ENCODE results near the gene OR10G3.
"Not testable (repeated sequence)": the region's sequence is repeated elsewhere in the genome, so short reads cannot be mapped to it uniquely, and the experiment has no call there.

OR10G3 gene, protein sequence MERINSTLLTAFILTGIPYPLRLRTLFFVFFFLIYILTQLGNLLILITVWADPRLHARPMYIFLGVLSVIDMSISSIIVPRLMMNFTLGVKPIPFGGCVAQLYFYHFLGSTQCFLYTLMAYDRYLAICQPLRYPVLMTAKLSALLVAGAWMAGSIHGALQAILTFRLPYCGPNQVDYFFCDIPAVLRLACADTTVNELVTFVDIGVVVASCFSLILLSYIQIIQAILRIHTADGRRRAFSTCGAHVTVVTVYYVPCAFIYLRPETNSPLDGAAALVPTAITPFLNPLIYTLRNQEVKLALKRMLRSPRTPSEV

DNA sequence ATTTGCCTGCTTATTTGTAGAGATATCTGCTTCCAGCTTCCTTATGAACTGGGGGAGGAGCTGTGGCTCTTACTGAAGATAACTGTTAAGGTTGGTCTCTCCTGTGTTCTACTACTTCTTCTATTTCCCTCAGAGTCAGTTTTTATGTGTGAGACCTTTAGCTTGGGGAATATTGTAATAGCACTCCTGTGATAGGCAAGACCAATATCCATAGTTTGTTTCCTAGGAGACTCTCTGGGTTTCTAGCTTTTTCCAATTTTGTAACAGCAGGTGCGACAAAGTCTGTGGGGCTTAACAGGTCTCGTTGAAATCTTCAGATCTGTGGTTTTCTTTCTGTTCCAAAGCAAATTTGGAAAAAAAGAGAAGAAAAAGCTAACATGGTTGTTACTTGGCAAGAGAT is at the start of gene OR10G3:
OR10G3 (minus strand) TSS at position 101 of the 400 bp plus-strand sequence. CDS start 9,332 bp downstream, outside the sequence.
- DNase-seq: no peak

DNA sequence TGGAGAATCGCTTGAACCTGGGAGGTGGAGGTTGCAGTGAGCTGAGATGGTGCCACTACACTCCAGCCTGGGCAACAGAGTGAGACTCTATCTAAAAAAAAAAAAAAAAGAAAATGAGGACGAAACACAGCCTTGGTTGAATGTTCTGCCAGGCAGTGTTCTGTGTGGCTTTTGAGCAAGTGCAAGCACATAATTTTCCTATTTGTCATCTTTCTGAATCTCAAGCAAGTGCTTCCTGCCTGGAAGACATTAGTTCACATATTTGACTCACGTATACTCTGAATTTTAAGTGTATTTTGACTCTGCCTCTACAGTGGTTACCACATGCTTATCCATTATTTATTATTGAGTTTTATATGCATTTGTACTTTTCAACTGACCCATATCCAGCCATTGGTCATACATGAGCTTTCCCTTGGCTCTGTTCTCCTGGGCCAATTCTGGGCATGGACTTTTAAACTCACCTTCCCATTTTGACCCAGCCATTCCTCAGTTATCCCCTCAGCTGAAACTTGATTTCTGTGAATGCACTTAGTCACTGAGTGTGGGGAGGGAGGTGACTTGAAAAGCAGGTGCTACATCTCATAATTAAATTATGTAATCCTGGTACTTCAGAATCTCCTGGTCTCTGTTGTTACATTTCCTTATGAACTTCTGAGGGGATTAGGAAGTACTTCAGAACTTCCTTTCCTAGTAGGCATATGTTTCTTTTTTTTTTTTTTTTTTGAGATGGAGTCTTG is 46.8 kb upstream of the OR10G3 start:
- no peak for DNase-seq

DNA sequence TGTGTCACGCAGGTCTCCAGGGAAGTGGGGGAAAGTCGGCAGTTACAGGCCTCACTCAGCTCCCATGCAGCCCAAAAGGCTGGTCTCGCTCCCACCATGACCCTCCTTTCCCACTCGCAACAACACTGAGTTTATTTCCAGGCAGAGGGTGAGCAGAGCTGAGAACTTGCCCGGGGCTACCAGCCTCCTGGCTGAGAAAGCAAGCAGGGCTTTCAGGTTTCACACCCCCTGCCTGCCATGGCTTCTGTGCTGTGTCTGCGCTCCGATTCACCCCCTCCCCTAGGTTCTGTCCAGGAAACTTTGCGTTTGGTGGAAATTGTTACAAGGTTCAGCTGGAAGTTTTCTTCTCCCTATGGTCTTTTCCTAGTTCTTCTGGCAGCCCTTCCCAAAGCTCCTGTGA is 37.7 kb upstream of the OR10G3 start:
- DNase-seq: no peak

DNA sequence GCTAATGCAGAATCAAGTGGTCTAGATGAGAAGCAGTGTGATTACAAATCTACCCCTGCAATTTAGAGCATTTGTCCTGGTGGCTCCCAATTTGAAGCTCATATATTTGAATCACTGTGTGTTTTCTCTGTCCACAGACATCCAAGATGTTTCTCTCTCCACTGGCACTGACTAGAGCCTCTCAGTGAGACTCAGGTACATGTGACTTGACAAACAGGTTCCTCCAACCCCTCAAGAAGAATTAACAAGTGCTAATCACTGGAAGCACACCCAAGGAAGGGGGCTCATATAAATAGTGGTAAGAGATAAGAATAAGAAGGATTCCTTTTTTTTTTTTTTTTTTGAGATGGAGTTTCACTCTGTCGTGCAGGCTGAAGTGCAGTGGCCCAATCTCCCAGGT is 34.4 kb upstream of the OR10G3 start:
- no peak for DNase-seq

GRCh38 chr14:21612324-21612723 is 32.4 kb upstream of the OR10G3 start:
- DNase-seq: no peak

DNA sequence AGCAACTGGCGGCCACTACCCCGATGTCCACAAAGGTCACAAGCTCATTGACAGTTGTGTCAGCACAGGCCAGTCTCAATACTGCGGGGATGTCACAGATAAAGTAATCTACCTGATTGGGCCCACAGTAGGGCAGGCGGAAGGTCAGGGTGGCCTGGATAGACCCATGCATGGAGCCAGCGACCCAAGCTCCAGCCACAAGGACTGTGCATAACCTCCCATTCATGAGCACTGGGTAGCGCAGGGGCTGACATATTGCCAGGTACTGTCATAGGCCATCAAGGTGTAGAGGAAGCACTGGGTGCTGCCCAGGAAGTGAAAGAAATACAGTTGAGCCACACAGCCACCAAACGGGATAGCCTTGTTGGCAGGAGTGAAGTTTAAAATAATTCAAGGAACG is 22.3 kb upstream of the OR10G3 start:
- DNase-seq: not testable (repeated sequence)

DNA sequence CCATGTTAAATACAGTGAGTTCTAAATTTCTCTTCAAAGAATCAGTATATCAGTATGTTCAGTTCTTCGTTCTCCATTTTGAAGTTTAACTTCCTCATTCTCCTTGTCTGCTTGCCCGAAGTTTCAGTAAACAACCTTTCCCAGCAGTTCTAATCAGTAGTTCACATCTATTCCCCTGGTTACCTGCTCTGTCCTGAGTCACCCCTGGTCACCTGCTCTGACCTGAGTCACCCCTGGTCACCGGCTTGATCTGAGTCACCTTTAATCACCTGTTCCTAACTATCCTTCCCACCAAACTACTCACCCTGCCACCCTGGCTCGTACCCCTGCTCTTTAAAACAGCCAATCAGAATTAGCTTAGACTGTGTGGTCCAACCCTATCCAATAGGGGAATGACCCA is 9.4 kb upstream of the OR10G3 start:
- DNase-seq: no peak

- DNase-seq: no peak
Observed at GRCh38 chr14:21575661-21576060, 4.2 kb downstream of the OR10G3 start.

- no peak for DNase-seq
Observed at GRCh38 chr14:21572604-21573003, 7.3 kb downstream of the OR10G3 start.

- no peak for DNase-seq
Observed at GRCh38 chr14:21558703-21559170, 21.1 kb downstream of the OR10G3 start.

- DNase-seq: peak; percentile 18
Observed at GRCh38 chr14:21557084-21557901, 22.6 kb downstream of the OR10G3 start.

DNA sequence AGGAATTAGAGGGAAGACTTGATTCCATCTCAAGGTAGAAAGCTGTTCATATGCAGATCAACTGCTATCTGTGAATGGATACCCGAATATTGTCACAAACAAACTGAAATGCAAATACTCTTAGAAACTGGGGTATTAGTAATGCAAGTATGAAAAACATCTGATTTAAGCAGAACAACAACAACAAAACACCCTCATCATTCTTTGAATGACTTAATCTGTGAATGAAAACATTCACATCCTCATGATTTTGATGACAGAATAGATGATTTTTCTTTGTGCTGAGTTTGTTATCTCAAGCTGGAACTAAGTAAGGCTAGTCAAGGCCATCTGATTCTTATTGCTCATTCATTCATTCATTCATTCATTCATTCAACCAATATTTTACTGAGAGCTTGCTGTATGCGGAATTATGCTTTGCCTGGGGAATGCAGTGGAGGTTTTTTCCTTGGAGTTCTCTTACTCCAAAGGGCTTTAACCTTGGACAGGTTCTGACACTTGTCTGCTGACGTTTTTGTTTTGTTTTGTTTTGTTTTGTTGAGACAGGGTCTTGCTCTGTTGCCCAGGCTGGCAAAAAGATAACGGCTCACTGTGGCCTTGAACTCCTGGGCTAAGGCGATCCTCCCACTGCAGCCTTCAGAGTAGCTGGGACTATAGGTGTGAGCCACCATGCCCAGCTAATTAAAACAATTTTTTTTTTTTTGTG is 23.3 kb downstream of the OR10G3 start:
- no peak for DNase-seq

DNA sequence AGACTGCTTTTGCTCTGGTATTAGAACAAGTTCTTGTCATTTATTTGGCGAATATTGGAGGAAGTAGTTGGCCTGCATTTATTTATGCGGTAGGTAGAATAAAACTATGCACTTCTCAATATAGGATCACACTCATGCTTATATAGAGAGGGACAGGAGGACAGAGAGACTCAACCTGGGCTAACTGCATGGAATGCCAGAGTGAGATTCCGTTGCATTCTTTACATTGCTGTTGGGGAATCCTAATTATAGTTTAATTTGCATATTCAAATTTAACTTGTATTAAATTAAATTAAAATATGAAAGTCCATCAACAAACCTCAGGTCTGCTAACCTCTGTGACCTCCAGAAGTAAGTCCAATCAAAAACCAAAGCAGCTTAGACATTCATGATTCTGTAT is 26.6 kb downstream of the OR10G3 start:
- DNase-seq: no peak

DNA sequence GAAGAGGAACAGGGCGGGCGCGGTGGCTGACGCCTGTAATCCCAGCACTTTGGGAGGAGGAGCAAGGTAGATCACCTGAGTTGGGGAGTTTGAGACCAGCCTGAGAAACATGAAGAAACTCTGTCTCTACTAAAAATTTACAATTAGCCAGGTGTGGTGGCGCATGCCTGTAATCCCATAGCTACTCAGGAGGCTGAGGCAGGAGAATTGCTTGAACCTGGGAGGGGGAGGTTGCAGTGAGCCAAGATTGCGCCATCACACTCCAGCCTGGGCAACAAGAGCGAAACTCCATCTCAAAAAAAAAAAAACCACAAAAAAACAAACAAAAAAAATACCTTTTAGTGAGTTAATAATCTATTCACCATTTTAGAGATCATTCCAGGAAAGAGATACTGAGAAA is 35.3 kb downstream of the OR10G3 start:
- DNase-seq: not testable (repeated sequence)

DNA sequence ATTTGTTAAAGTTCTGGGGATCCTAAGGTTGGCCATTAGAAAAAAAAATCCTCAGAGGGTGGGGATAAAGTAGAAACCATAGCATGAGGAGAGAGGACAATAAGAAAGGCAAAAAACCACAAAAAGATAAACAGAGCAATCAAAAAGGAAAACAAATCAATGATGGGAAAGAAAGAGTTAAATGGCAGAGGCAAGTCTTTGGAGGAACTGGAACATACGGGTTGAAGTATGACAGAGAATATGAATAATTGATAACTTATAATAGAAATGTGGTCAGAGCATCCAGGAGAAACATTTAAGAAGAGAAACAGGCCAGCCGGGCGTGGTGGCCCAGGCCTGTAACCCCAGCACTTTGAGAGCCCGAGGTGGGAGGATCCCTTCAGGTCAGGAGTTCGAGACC is 35.9 kb downstream of the OR10G3 start:
- DNase-seq: no peak

- DNase-seq: no peak
Observed at GRCh38 chr14:21543521-21543960, 36.3 kb downstream of the OR10G3 start.

DNA sequence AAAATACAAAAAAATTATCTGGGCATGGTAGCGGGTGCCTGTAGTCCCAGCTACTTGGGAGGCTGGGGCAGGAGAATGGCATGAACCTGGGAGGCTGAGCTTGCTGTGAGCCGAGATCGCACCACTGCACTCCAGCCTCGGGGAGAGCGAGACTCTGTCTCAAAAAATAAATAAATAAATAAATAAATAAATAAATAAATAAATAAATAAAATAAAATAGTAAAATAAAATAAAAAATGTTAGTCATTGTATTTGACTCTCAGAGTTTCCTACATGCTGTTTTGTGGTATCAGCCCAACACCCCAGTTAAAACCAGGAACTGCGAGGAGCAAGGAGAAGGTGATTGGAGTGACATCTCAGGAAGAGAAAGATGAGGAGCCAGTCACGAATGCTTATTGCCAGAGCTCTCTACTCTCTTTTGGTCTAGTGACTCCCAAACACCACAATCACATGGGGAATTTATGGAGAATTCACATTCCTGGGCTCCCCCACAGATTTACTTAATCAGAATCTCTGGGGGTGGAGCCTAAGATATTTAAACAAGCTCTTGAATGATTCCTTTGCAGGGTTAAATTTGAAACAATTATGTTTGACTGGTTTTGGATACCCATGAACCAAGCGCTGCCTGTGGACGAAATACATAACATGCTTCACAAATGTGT is 38.3 kb downstream of the OR10G3 start:
- DNase-seq: no peak

GRCh38 chr14:21539189-21539940 is 40.5 kb downstream of the OR10G3 start:
- no peak for DNase-seq

GRCh38 chr14:21537090-21537424 is 42.8 kb downstream of the OR10G3 start:
- no peak for DNase-seq

DNA sequence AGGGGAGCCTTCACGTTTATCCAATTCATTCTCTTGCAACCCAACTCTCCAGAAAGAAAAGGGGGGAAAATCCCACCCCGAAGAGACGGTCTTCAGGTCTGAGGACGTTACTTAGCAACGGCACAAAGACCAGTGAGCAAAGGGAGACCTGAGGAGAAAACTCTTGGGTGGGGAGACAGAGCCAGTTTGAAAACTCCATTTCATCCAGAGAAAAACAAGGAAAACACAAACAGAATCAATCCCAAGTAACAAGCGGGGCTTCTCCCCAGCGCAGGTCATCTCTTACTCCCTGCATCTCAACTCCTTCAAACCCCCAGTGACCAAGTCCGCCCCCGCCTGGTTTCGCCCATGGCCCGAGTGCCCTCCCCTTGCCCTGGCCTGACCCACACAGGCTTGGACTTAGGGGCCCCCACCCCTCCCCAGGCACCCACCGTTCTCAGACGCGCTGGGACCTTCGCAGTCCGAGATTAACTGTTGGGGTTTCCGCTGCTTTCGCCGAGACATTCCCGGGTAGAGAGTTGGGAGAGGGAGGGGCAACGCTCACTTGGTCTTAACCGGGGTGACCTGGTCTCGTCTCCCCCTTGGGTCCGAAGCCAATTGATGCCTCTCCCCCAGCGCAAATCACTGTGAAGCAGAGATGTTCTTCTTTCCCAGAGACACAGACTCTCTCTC is 43.3 kb downstream of the OR10G3 start:
- no peak for DNase-seq
